Spleen (tissue), 11 donors: ENCODE data around the gene CAMTA1. TPM values are rescaled to one million over a fixed set of nuclear protein-coding genes. Genes with fewer than 3 reads are reported as not detected.

Experiments used
- DNase-seq: peaks from one replicate; pipeline ENCODE4 v3.0.0-alpha.2; 2020
- H3K27ac ChIP-seq, 8 donors: fragments of 200-600 bp; sonication (generic) in 7 of 8; 1 replicate in 4 of 8; 2 replicates in 4 of 8; pipeline versions ENCODE4 v1.5.0 to v1.8.0; 2016 to 2021; ENCODE audit warnings: inconsistent platforms in 4 of 8, mild to moderate bottlenecking in 4 of 8, moderate library complexity in 1 of 8
- H3K27me3 ChIP-seq, 7 donors: fragments of 200-600 bp; sonication (generic) in 6 of 7; replicated peaks in 1 of 7; 1 replicate in 4 of 7; 2 replicates in 3 of 7; pipeline versions ENCODE4 v1.5.0 to v1.8.0; 2016 to 2021; ENCODE audit warnings: inconsistent platforms in 3 of 7, mild to moderate bottlenecking in 1 of 7
- H3K36me3 ChIP-seq, 6 donors: fragments of 200-600 bp; sonication (generic) in 5 of 6; 1 replicate in 4 of 6; 2 replicates in 2 of 6; pipeline versions ENCODE4 v1.5.0 to v1.8.0; 2016 to 2021; ENCODE audit warnings: inconsistent platforms in 2 of 6
- H3K4me1 ChIP-seq, 6 donors: fragments of 200-600 bp; sonication (generic) in 5 of 6; 1 replicate in 3 of 6; 2 replicates in 3 of 6; pipeline versions ENCODE4 v1.5.0 to v1.8.0; 2016 to 2021; ENCODE audit warnings: inconsistent platforms in 3 of 6
- H3K4me3 ChIP-seq, 8 donors: fragments of 200-600 bp; sonication (generic) in 7 of 8; 1 replicate in 4 of 8; 2 replicates in 4 of 8; pipeline versions ENCODE4 v1.5.0 to v1.8.0; 2016 to 2021; ENCODE audit warnings: inconsistent platforms in 4 of 8, mild to moderate bottlenecking in 4 of 8, moderate library complexity in 2 of 8
- H3K9me3 ChIP-seq, 8 donors: fragments of 200-600 bp; sonication (generic) in 7 of 8; 1 replicate in 4 of 8; 2 replicates in 4 of 8; pipeline versions ENCODE4 v1.5.0 to v1.8.0; 2016 to 2021; ENCODE audit warnings: inconsistent platforms in 4 of 8
- POLR2A ChIP-seq, 3 donors: fragments of 450-650 bp; IDR thresholded peaks; one replicate each; pipeline ENCODE4 v1.5.1; 2017; ENCODE audit warnings: antibody characterized with exemption in 3 of 3, mild to moderate bottlenecking in 1 of 3
- POLR2AphosphoS5 ChIP-seq, 3 donors: sonication (generic); formaldehyde crosslinking; IDR thresholded peaks; one replicate each; pipeline ENCODE4 v1.5.1; 2017; ENCODE audit warnings: antibody characterized with exemption in 3 of 3
- WGBS, 5 donors: extraction: QIAGEN DNeasy Blood & Tissue Kit in 3 of 5; methylation state at CpG; one replicate each; pipeline versions ENCODE4 v1.1.5 to v1.1.7; 2013 to 2018; 5-methylcytosine and 5-hydroxymethylcytosine counted together
- intact Hi-C: fragments of 100-400 bp; cut with DNase I; formaldehyde crosslinking; loops from one replicate; pipeline ENCODE4 v1.15.0; 2023; ENCODE audit warnings: low total_unique reads
- polyA plus RNA-seq, 3 donors: library from polyadenylated mRNA; stranded (reverse); fragments of 200-250 nt; gene quantifications; one replicate each; pipeline ENCODE4 v1.2.1, GENCODE V29; 2013
- total RNA-seq, 7 donors: library from RNA; depleted of rRNA in 3 of 7; stranded (reverse); fragments of >200 nt in 3 of 7; fragmentation: NEBNext Ultra II Directional in 4 of 7; extraction: Animal tissue kit (Norgen Biotek cat#: 25700) in 4 of 7; gene quantifications; one replicate each; pipeline versions ENCODE4 v1.1.0 to v1.2.1, GENCODE V29; 2016 to 2021
- TF ChIP-seq, protein P1 (sequence below), 11 experiments: fragments of 200-600 bp in 7 of 11; fragments of 450-650 bp in 4 of 11; sonication (generic) in 4 of 11; IDR thresholded peaks in 8 of 11; conservative IDR thresholded peaks in 3 of 11; 1 replicate in 7 of 11; 2 replicates in 4 of 11; pipeline versions ENCODE4 v1.4.0 to v1.8.0; 2016 to 2021; ENCODE audit warnings: antibody characterized with exemption in 11 of 11, inconsistent platforms in 4 of 11, mild to moderate bottlenecking in 1 of 11
- donor health status: healthy with polysubstance abuse.
- donor health status: DM: no; HTN: no; CAD: no; lungs with moderate emphysema.
- donor health status: DM: no; HTN: no; CAD: no.
- donor health status: Bipolar disorder and iron deficiency.
- donor health status: healthy.
- donor health status: DM: no; HTN: no; CAD: no.
- donor health status: DM: yes; HTN: yes; CAD: no.

Gene CAMTA1
- total and polyA plus RNA-seq, 10 donors, result 53.0 to 106 (median 77.3) TPM

GRCh38 chr1:6909857-6910256 lies 124.6 kb downstream of the CAMTA1 start:
- 78 to 92% (median 90%) methylated on average over 1 of the region's 1 CpG for WGBS, 5 donors
- DNase-seq, result no peak
- no peak for TF ChIP-seq POLR2AphosphoS5 (IDR thresholded peaks at IDR 0.05)
- TF ChIP-seq POLR2A (IDR thresholded peaks at IDR 0.05), result no peak
- TF ChIP-seq, protein P1, sequence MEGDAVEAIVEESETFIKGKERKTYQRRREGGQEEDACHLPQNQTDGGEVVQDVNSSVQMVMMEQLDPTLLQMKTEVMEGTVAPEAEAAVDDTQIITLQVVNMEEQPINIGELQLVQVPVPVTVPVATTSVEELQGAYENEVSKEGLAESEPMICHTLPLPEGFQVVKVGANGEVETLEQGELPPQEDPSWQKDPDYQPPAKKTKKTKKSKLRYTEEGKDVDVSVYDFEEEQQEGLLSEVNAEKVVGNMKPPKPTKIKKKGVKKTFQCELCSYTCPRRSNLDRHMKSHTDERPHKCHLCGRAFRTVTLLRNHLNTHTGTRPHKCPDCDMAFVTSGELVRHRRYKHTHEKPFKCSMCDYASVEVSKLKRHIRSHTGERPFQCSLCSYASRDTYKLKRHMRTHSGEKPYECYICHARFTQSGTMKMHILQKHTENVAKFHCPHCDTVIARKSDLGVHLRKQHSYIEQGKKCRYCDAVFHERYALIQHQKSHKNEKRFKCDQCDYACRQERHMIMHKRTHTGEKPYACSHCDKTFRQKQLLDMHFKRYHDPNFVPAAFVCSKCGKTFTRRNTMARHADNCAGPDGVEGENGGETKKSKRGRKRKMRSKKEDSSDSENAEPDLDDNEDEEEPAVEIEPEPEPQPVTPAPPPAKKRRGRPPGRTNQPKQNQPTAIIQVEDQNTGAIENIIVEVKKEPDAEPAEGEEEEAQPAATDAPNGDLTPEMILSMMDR (IDR thresholded peaks at IDR 0.05 in 8 of 11, conservative IDR thresholded peaks at IDR 0.05 in 3 of 11), result no peak
- peaks cover 0 to 49% (median 27%) of the 10 kb centered on the region in 6 donors for H3K4me1 ChIP-seq
- H3K4me3 ChIP-seq, result no peak overlapping the region
- H3K36me3 ChIP-seq, result no peaks in the 10 kb centered on the region
- no peaks in the 10 kb centered on the region for H3K9me3 ChIP-seq
- intact Hi-C loops, result no loop called here
- no peak overlapping the region for H3K27ac ChIP-seq
- H3K27me3 ChIP-seq, result peaks cover 0 to 15% (median 0%) of the 10 kb centered on the region in 7 donors

GRCh38 chr1:6911021-6911941 lies 126.0 kb downstream of the CAMTA1 start:
- H3K4me1 ChIP-seq, result peaks cover 0 to 48% (median 27%) of the 10 kb centered on the region in 6 donors
- H3K27ac ChIP-seq, result peak overlapping the region in 6 of 8 donors; percentile 9 to 70 (median 62)
- no peaks in the 10 kb centered on the region for H3K36me3 ChIP-seq
- peaks cover 0 to 25% (median 0%) of the 10 kb centered on the region in 7 donors for H3K27me3 ChIP-seq
- intact Hi-C loops, result no loop called here
- H3K9me3 ChIP-seq, result no peaks in the 10 kb centered on the region
- no peak for DNase-seq
- WGBS, 5 donors, result 70 to 86% (median 78%) methylated on average over 14 of the region's 14 CpGs
- no peak overlapping the region for H3K4me3 ChIP-seq
- TF ChIP-seq POLR2A (IDR thresholded peaks at IDR 0.05) (no peak), POLR2AphosphoS5 (IDR thresholded peaks at IDR 0.05) (no peak)
- TF ChIP-seq, protein P1 (IDR thresholded peaks at IDR 0.05 in 8 of 11, conservative IDR thresholded peaks at IDR 0.05 in 3 of 11), result no peak

GRCh38 chr1:6911974-6912373 lies 126.7 kb downstream of the CAMTA1 start:
- intact Hi-C loops, result no loop called here
- WGBS, 5 donors, result 51 to 60% (median 57%) methylated on average over 2 of the region's 2 CpGs
- no peaks in the 10 kb centered on the region for H3K36me3 ChIP-seq
- H3K4me3 ChIP-seq, result no peak overlapping the region
- peak overlapping the region; percentile 35 to 76 (median 66) for H3K27ac ChIP-seq
- no peak for DNase-seq
- peaks cover 0 to 25% (median 0%) of the 10 kb centered on the region in 7 donors for H3K27me3 ChIP-seq
- TF ChIP-seq POLR2AphosphoS5 (IDR thresholded peaks at IDR 0.05) (peak in 1 of 3 donors; percentile 15), POLR2A (IDR thresholded peaks at IDR 0.05) (no peak)
- TF ChIP-seq, protein P1 (IDR thresholded peaks at IDR 0.05 in 8 of 11, conservative IDR thresholded peaks at IDR 0.05 in 3 of 11), result no peak
- peaks cover 0 to 41% (median 23%) of the 10 kb centered on the region in 6 donors for H3K4me1 ChIP-seq
- no peaks in the 10 kb centered on the region for H3K9me3 ChIP-seq

GRCh38 chr1:6912518-6912917 lies 127.3 kb downstream of the CAMTA1 start:
- DNase-seq, result no peak
- Histone ChIP-seq H3K27me3 (peaks cover 0 to 24% (median 0%) of the 10 kb centered on the region in 7 donors), H3K4me3 (no peak overlapping the region), H3K9me3 (no peaks in the 10 kb centered on the region), H3K36me3 (no peaks in the 10 kb centered on the region), H3K4me1 (peaks cover 0 to 35% (median 18%) of the 10 kb centered on the region in 6 donors), H3K27ac (peak overlapping the region; percentile 35 to 76 (median 66))
- intact Hi-C loops, result no loop called here
- TF ChIP-seq, protein P1 (IDR thresholded peaks at IDR 0.05 in 8 of 11, conservative IDR thresholded peaks at IDR 0.05 in 3 of 11), result no peak
- TF ChIP-seq POLR2A (IDR thresholded peaks at IDR 0.05) (no peak), POLR2AphosphoS5 (IDR thresholded peaks at IDR 0.05) (peak in 2 of 3 donors; percentile 61 to 70)
- 37 to 74% (median 63%) methylated on average over 8 to 9 of the region's 9 CpGs for WGBS, 5 donors
